Vagina (tissue), 2 donors: ENCODE data around the gene SLC22A14.

Experiments used
- CTCF ChIP-seq, 3 experiments: fragments of 450-650 bp in 2 of 3; fragments of 200-600 bp in 1 of 3; sonication (generic) in 1 of 3; IDR thresholded peaks; one replicate each; pipeline ENCODE4 v1.5.1; 2017 to 2019; ENCODE audit warnings: antibody characterized with exemption in 3 of 3, mild to moderate bottlenecking in 2 of 3, moderate library complexity in 2 of 3
- POLR2A ChIP-seq, 2 donors: fragments of 450-650 bp; IDR thresholded peaks; one replicate each; pipeline ENCODE4 v1.6.1; 2017; ENCODE audit warnings: antibody characterized with exemption in 2 of 2, mild to moderate bottlenecking in 2 of 2, moderate library complexity in 2 of 2

- TF ChIP-seq POLR2A (IDR thresholded peaks at IDR 0.05) (no peak), CTCF (IDR thresholded peaks at IDR 0.05) (no peak)
These were observed 21.6 kb upstream of the SLC22A14 start for GRCh38 chr3:38260474-38260873.
